Measurements from ENCODE around the gene GFOD1. TPM values are rescaled to one million over a fixed set of nuclear protein-coding genes. Genes with fewer than 3 reads are reported as not detected.
"Not testable (repeated sequence)": the region's sequence is repeated elsewhere in the genome, so short reads cannot be mapped to it uniquely, and the experiment has no call there.

The GFOD1 gene
- total RNA-seq, 1 donor from 2014 or later = 32.2 TPM

- DNase-seq (ENCODE audit: low spot score in 2 of 2) (no peak), FAIRE-seq (no peak)
These were observed 24.7 kb upstream of the GFOD1 start for GRCh38 chr6:13511913-13512717.

- FAIRE-seq = not testable (repeated sequence)
These were observed 23.8 kb upstream of the GFOD1 start for GRCh38 chr6:13511141-13511571.

DNA sequence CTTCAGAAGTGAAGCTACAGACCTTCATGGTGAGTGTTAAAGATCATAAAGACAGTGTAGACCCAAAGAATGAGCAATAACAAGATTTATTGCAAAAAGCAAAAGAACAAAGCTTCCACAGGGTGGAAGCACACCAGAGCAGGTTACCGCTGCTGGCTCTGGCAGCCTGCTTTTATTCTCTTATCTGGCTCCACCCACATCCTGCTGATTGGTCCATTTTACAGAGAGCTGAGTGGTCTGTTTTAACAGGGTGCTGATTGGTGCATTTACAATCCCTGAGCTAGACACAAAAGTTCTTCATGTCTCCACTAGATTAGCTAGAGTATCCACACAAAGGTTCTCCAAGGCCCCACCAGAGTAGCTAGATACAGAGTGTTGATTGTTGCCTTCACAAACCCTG is 23.0 kb upstream of the GFOD1 start:
- FAIRE-seq; DNase-seq (ENCODE audit: low spot score in 2 of 2): not testable (repeated sequence)

More at GRCh38 chr6:13511141-13511571, 23.8 kb upstream of the GFOD1 start:
- not testable (repeated sequence) for DNase-seq (ENCODE audit: low spot score in 2 of 2)

DNA sequence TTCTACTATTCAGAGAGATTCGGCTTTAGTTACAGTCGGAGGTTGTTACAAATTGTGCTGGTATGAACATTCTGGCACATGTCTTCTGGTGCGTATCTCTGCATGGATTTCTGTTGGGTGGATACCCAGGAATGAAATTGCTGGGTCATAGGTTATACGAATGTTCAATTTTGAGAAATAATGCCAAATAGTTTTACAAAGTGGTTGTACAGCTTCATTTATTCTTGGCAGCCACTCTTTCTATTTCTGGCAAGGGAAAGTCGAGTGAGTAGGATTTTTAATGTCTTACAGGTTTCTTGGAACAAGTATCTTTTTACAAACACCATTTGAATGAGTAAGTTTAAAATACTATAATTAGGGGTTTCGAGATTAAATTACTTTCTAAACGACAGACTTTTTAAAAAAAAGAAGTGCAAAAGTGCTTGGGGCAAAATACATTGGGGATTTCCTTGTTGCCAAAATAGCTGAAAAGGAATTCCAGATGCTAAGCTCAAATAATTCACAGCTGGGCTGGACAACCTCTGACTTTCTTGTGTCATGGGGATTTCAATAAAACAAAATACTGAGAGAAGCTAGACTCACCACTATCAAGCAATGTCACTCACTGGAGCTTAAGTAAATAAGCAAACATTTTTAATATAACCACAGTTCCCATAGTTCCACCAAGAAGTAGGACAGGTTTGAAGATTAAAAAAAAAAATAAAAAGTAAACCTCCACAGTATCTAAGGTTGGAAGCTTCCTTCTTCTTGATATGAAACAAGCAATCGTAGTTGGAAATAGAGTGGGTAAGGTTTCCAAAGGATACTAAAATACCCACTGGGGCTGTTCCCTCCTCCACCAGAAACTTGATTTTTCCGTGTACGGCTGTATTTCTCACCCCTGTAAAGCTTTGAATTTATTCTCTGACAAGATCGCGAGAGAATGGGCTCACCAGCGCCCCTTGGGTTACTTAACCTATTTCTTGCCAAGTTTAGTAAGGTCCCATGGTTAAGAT is 21.6 kb upstream of the GFOD1 start:
- DNase-seq (ENCODE audit: low spot score in 2 of 2) (no peak), FAIRE-seq (no peak)

DNA sequence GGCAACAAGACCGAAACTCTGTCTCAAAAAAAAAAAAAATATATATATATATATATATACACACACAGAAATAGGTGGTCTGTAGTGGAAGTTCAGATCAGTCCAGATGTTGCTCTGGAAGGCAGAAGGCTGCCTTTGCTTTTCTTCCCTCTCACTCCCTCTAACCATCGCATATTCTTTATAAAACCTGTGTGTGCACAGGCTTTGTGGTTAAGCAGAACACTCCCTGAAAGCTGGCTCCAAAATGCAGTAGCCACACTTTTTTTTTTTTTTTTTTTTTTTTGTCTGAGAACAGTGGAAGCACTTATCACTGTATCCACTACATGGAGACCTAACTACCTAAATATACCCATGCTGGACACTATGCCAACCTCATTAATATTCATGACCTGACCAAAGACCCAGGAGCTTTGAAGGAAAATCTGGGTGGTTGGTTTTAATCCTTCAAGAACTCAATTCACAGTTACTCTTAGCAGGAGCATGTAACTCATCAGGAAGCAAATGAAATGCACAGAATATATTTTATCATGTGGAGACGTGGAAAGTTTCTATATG is 20.0 kb upstream of the GFOD1 start:
- no peak for FAIRE-seq
- no peak for DNase-seq (ENCODE audit: low spot score in 2 of 2)

DNA sequence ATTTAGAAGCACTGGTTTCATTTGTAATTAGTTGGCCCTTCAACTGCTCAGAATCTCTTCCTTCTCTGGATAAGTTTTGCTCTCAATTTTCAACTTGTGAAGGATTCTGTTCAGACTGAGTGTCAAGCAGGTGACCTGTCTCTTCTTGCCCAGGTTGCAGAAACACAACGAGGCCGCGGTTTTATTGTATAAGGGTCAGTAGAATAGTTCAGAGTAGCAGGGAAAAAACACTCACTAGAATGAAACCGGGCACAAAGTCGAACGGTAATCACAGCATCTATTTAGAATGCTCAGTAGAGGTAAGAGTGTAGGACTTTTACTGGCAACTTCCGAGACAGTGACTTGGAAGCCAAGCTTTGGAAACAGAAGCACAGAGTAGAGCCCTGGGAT is 17.9 kb upstream of the GFOD1 start:
- DNase-seq (ENCODE audit: low spot score in 2 of 2) (no peak), FAIRE-seq (no peak)

DNA sequence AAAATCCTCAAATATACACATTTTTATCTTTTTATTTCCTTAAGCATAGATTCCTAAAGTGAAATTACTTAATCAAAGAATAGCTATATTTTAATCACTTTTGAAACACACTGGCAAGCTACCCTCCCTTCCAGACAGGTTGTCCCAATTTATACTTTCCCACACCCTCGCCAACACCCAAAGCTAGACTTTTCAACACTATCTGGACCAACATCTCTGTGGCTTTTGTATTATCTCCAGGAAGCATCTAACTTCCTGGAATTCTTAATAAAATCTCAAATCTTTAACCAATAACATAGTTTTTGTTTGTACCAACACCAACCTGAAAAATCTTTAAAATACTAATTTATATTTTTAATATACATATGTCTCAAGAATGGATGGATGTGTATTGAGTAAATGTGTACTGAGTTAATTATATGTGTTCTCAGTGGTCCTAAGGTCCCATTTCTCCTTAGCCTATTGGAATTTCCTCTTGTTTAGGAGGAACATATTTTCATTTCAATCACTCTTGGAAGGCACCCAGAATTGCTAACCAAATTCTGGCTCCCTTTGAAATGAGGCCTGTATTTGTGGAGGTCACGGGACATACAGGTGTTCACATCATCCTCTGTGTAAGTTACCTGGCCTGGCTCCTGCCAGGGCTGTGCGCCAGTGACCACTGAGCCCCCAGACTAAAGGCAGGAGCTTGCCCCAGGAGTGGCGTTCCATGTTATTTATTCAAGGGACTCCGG is 17.4 kb upstream of the GFOD1 start:
- DNase-seq (ENCODE audit: low spot score in 2 of 2) (no peak), FAIRE-seq (no peak)

DNA sequence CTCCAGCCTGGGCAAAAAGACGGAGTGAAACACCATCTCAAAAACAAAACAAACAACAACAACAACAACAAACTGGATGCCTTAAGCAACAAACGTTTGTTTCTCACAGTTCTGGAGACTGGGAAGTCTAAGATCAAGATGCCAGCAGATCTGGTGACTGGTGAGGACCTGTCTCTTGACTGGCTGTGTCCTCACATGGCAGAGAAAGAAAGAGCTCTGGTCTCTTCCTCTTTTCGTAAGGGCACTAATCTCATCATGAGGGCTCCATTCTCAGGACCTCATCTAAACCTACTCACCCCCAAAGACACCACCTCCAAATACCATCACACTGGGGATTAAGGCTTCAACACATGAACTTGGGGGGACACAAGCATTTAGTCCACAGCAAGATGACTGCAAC is 13.5 kb upstream of the GFOD1 start:
- FAIRE-seq (no peak), DNase-seq (ENCODE audit: low spot score in 2 of 2) (no peak)

- no peak for DNase-seq (ENCODE audit: low spot score in 2 of 2)
- FAIRE-seq = no peak
These were observed 12.9 kb upstream of the GFOD1 start for GRCh38 chr6:13500264-13500663.

GRCh38 chr6:13496513-13497190 is 9.3 kb upstream of the GFOD1 start:
- DNase-seq (ENCODE audit: low spot score in 2 of 2) (no peak), FAIRE-seq (no peak)

GRCh38 chr6:13495818-13496217 is 8.4 kb upstream of the GFOD1 start:
- FAIRE-seq = no peak
- no peak for DNase-seq (ENCODE audit: low spot score in 2 of 2)

- no peak for FAIRE-seq
These were observed 7.8 kb upstream of the GFOD1 start for GRCh38 chr6:13495112-13495776.

GRCh38 chr6:13494137-13494536 is 6.7 kb upstream of the GFOD1 start:
- FAIRE-seq (no peak), DNase-seq (ENCODE audit: low spot score in 2 of 2) (no peak)

More at GRCh38 chr6:13495112-13495776, 7.8 kb upstream of the GFOD1 start:
- DNase-seq (ENCODE audit: low spot score in 2 of 2) = no peak

DNA sequence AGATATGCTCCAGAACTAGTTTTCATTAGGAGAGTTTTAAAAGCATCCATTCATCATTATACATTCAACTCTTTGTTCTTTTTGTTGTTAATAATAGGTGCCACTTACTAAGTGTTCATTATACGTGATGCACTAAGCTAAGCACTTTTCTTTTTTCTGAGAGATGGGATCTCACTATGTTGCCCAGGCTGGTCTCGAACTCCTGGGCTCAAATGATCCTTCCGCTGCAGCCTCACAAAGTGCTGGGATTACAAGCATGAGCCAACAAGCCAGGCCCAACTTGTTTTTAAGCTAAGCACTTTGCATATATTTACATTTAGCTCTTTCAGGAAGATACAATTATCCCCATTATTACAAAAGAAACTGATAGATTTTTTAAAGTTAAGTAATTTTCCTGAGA is 5.7 kb upstream of the GFOD1 start:
- no peak for DNase-seq (ENCODE audit: low spot score in 2 of 2)

GRCh38 chr6:13492357-13492756 is 5.0 kb upstream of the GFOD1 start:
- no peak for DNase-seq (ENCODE audit: low spot score in 2 of 2)
- FAIRE-seq = no peak

More for the DNA sequence above, 5.7 kb upstream of the GFOD1 start:
- no peak for FAIRE-seq

GRCh38 chr6:13491538-13491937 is 4.1 kb upstream of the GFOD1 start:
- DNase-seq (ENCODE audit: low spot score in 2 of 2) = no peak
- FAIRE-seq = no peak

- FAIRE-seq (no peak), DNase-seq (ENCODE audit: low spot score in 2 of 2) (no peak)
These were observed 3.0 kb upstream of the GFOD1 start for GRCh38 chr6:13490402-13490801.

DNA sequence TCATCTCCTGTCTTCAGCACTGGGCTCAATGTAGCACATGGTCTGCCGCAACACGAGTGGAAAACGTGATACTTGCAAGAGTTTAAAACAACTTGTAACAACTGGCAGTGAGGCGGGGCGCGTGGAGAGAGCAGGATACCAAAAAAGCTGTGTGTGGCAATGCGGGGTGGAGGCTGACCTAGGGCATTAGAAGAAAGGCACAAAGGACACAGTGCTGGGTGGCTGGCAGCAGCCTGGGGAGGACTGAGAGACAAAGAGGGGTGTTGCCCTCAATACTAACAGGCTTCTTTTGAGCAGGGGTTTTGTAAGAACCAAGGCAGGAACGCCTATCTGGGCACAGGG is 1.5 kb upstream of the GFOD1 start:
- DNase-seq (ENCODE audit: low spot score in 2 of 2) (no peak), FAIRE-seq (no peak)

All from frontal cortex (tissue), 4 donors.